ENCODE measurements around the gene MUTYH. TPM values are rescaled to one million over a fixed set of nuclear protein-coding genes. Genes with fewer than 3 reads are reported as not detected.

The MUTYH gene
- total RNA-seq, 4 donors from 2014 or later = 10.0 to 22.1 (median 14.9) TPM

DNA sequence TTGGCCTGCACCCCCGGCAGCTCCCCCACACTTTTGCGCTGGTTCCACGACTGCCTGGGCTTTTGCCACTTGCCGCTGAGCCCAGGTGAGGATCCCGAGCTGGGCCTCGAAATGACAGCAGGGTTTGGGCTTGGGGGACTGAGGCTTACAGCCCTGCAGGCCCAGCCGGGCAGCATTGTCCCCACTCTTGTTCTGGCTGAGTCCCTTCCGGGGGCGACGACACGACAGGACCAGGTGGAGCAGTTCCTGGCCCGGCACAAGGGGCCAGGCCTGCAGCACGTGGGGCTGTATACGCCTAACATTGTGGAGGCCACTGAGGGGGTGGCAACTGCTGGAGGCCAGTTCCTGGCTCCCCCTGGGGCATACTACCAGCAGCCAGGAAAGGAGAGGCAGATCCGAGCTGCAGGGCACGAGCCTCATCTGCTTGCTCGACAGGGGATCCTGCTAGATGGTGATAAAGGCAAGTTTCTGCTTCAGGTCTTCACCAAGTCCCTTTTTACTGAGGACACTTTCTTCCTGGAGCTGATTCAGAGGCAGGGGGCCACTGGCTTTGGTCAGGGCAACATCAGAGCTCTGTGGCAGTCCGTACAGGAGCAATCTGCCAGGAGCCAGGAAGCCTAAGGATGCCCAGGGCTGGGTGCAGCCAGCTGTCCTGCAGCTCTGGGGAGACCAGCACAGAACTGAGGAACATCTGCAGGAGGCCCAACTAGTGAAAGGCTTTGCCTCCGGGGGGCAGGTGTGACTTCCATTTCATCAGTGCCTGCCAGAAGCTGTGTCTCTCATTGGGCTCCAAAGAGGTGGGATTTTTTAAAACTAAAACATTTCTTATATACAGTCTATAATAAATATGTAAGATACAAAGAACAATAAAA, 12.4 kb downstream of the MUTYH start:
- intact Hi-C loops (cut with DNase I) = no loop called here
- H3K9me3 ChIP-seq = no peaks in the 10 kb centered on the region
- WGBS = 54% methylated on average over 11 of the region's 19 CpGs
- peaks cover 26 to 42% (median 38%) of the 10 kb centered on the region in 4 donors for H3K36me3 ChIP-seq
- H3K4me1 ChIP-seq = peaks cover 14 to 22% (median 17%) of the 10 kb centered on the region in 4 donors
- no peak for DNase-seq (ENCODE audit: extremely low spot score)
- H3K27me3 ChIP-seq = peaks cover 0 to 9% (median 0%) of the 10 kb centered on the region in 4 donors
- H3K27ac ChIP-seq (replicated peaks in 1 of 4) = no peak overlapping the region
- TF ChIP-seq EP300 (IDR thresholded peaks at IDR 0.05) (no peak), POLR2AphosphoS5 (IDR thresholded peaks at IDR 0.05) (no peak), POLR2A (IDR thresholded peaks at IDR 0.05; ENCODE audit: low read depth) (no peak)
- TF ChIP-seq, protein P1, sequence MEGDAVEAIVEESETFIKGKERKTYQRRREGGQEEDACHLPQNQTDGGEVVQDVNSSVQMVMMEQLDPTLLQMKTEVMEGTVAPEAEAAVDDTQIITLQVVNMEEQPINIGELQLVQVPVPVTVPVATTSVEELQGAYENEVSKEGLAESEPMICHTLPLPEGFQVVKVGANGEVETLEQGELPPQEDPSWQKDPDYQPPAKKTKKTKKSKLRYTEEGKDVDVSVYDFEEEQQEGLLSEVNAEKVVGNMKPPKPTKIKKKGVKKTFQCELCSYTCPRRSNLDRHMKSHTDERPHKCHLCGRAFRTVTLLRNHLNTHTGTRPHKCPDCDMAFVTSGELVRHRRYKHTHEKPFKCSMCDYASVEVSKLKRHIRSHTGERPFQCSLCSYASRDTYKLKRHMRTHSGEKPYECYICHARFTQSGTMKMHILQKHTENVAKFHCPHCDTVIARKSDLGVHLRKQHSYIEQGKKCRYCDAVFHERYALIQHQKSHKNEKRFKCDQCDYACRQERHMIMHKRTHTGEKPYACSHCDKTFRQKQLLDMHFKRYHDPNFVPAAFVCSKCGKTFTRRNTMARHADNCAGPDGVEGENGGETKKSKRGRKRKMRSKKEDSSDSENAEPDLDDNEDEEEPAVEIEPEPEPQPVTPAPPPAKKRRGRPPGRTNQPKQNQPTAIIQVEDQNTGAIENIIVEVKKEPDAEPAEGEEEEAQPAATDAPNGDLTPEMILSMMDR (IDR thresholded peaks at IDR 0.05) = no peak
- peak overlapping the region in 3 of 4 donors; percentile 49 to 69 (median 55) for H3K4me3 ChIP-seq

DNA sequence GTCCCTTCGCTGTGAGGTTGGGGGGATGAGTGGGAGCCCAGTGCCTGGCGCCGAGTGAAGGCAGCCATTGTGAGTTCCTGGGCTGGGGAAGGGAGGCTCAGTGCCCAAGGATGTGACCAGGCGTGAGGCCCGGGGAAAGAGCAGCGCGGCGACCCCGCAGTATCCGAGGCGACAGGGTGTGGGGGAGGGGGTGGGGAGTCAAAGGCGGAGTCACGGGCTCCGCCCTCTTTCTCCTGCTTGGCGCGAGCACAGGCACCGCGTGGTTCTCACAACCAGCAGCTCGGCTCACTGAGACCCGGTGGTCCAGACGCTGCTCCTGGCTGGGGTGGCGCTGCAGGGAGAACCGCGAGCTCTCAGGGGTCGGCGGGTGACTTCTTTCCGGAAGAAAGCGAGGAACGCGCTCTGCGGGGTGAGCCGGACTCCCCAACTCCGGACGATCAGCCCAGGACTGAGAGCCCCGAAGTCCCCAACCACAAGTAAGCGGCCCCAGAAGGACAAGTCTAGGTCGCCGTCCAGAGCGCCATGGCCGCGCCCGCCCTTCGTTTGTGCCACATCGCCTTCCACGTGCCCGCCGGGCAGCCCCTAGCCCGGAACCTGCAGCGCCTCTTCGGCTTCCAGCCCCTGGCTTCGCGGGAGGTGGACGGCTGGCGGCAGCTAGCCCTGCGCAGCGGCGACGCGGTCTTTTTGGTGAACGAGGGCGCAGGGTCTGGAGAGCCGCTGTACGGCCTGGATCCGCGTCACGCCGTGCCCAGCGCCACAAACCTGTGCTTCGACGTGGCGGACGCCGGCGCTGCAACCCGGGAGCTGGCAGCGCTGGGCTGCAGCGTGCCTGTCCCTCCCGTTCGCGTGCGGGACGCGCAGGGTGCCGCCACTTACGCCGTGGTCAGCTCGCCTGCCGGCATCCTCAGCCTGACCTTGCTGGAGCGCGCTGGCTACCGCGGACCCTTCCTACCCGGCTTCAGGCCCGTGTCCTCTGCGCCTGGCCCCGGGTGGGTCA, 13.3 kb downstream of the MUTYH start, which contains the start of gene HPDL:
HPDL (plus strand) TSS at position 269 of the 997 bp plus-strand sequence; CDS start at position 523, 254 bp downstream.
- intact Hi-C loops (cut with DNase I) = no loop called here
- TF ChIP-seq EP300 (IDR thresholded peaks at IDR 0.05) (no peak), POLR2AphosphoS5 (IDR thresholded peaks at IDR 0.05) (peak in 1 of 2 donors; percentile 6)
- Histone ChIP-seq H3K27me3 (peaks cover 0 to 9% (median 0%) of the 10 kb centered on the region in 4 donors), H3K27ac (replicated peaks in 1 of 4) (peak within 1 kb of the TSS in 1 of 4 donors; percentile 28), H3K4me3 (peak within 1 kb of the TSS; percentile 49 to 69 (median 56)), H3K9me3 (no peaks in the 10 kb centered on the region), H3K36me3 (peaks cover 17 to 33% (median 28%) of the 10 kb centered on the region in 4 donors), H3K4me1 (peaks cover 14 to 22% (median 17%) of the 10 kb centered on the region in 4 donors)
- no peak for DNase-seq (ENCODE audit: extremely low spot score)
- 21% methylated on average over 30 of the region's 96 CpGs for WGBS

DNA sequence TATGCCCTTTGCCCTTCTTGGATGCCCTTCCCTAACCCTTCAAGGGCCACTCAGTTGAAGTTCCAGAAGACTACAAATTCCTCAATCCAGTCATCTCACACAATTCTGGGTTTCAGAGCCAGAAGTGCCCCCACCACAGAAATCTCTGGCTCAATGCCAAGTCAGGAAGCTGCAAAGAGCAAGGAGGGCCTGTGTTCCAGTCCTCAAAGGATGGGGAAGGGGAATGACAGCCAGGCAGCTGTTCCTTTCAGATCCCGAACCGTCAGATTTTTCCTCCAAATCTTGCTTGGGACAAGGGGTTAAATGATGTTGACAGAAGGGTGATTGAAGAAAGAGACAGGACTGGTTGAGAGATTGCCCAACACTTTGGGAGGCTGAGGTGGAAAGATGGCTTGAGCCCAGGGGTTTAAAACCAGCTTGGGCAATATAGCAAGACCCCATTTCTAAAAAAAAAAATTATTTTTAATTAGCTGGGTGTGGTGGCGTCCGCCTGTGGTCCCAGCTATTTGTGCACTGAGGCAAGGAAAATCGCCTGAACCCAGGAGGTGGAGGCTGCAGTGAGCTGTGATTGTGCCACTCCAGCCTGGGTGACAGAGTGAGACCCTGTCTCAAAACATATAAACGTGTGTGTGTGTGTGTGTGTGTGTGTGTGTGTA, 14.3 kb downstream of the MUTYH start:
- TF ChIP-seq, protein P1 (IDR thresholded peaks at IDR 0.05) = no peak
- TF ChIP-seq POLR2A (IDR thresholded peaks at IDR 0.05; ENCODE audit: low read depth) (no peak), POLR2AphosphoS5 (IDR thresholded peaks at IDR 0.05) (no peak), EP300 (IDR thresholded peaks at IDR 0.05) (no peak)
- DNase-seq (ENCODE audit: extremely low spot score) = no peak
- 64% methylated on average over 6 of the region's 6 CpGs for WGBS
- Histone ChIP-seq H3K27me3 (peaks cover 0 to 9% (median 0%) of the 10 kb centered on the region in 4 donors), H3K36me3 (peaks cover 7 to 23% (median 19%) of the 10 kb centered on the region in 4 donors), H3K27ac (replicated peaks in 1 of 4) (no peak overlapping the region), H3K4me1 (peaks cover 14 to 22% (median 17%) of the 10 kb centered on the region in 4 donors), H3K9me3 (no peaks in the 10 kb centered on the region), H3K4me3 (peak overlapping the region; percentile 49 to 69 (median 56))
- intact Hi-C loops (cut with DNase I) = no loop called here

DNA sequence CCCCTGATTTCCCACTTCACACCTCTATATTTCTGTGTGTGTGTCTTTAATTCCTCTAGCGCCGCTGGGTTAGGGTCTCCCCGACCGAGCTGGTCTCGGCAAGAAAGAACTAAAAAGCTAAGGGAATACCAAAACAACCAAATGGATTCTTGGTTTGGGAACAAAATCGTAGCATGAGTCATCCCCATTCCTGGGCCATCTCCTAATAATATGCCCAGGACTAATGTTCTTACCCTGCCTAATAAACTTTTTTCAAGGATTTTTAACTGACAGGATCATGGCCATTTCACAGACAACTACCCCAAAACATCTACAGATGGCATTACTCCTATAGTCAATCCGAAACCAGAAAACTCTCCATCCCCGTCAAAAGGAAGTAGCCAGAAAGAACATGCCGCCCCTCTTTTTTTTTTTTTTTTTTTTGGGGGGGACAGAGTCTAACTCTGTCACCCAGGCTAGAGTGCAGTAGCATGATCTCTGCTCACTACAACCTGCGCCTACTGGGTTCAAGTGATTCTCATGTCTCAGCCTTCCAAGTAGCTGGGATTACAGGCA, 17.7 kb downstream of the MUTYH start:
- Histone ChIP-seq H3K36me3 (no peaks in the 10 kb centered on the region), H3K9me3 (no peaks in the 10 kb centered on the region), H3K4me3 (no peak overlapping the region), H3K27ac (replicated peaks in 1 of 4) (no peak overlapping the region), H3K27me3 (peaks cover 0 to 4% (median 0%) of the 10 kb centered on the region in 4 donors), H3K4me1 (peaks cover 12 to 20% (median 14%) of the 10 kb centered on the region in 4 donors)
- no peak for DNase-seq (ENCODE audit: extremely low spot score)
- intact Hi-C loops (cut with DNase I) = no loop called here
- TF ChIP-seq, protein P1 (IDR thresholded peaks at IDR 0.05) = no peak
- TF ChIP-seq EP300 (IDR thresholded peaks at IDR 0.05) (no peak), POLR2AphosphoS5 (IDR thresholded peaks at IDR 0.05) (no peak), POLR2A (IDR thresholded peaks at IDR 0.05; ENCODE audit: low read depth) (no peak)
- 89% methylated on average over 10 of the region's 10 CpGs for WGBS
